H1 (cell line): ENCODE results near the gene DIDO1. TPM values are rescaled to one million over a fixed set of nuclear protein-coding genes. Genes with fewer than 3 reads are reported as not detected.

ENCODE experiments used
- CTCF ChIA-PET: fragments of 300-600 bp; sonication (Branson Sonifier 250); formaldehyde crosslinking; loops from one replicate; lab custom pipeline; 2021; ENCODE audit not compliant: partially characterized antibody; lab: Charles Lee
- POLR2A ChIA-PET: fragments of 300-600 bp; sonication (Branson Sonifier 250); formaldehyde crosslinking; loops from one replicate; lab custom pipeline; 2021; ENCODE audit warnings: inconsistent platforms; ENCODE audit not compliant: partially characterized antibody; lab: Charles Lee
- DNase-seq, 2 experiments: peaks; one replicate each; pipeline versions ENCODE4 v3.0.0 to v3.0.0-alpha.2; 2010 to 2022; ENCODE audit warnings: low spot score in 2 of 2, low read depth in 1 of 2, mixed read lengths in 1 of 2
- FAIRE-seq: peaks from 2 replicates; lab custom pipeline; 2011; peaks lifted over from hg19 to GRCh38; lab: Jason Lieb, UNC
- H2AFZ ChIP-seq: 2 replicates; pipeline ENCODE4 v1.8.1; 2012; ENCODE audit warnings: low read length, inconsistent platforms
- H2AK5ac ChIP-seq: 2 replicates; pipeline ENCODE4 v1.6.1; 2013; ENCODE audit warnings: low read depth, low read length
- H2BK120ac ChIP-seq: replicated peaks from 2 replicates; pipeline ENCODE3; 2013; ENCODE audit warnings: low read depth, low read length, inconsistent platforms
- H2BK12ac ChIP-seq: 2 replicates; pipeline ENCODE4 v1.6.1; 2013; ENCODE audit warnings: low read depth, low read length
- H2BK15ac ChIP-seq: 2 replicates; pipeline ENCODE4 v1.6.1; 2013; ENCODE audit warnings: low read length
- H2BK20ac ChIP-seq: 2 replicates; pipeline ENCODE4 v1.6.1; 2013; ENCODE audit warnings: low read length
- H2BK5ac ChIP-seq: 2 replicates; pipeline ENCODE4 v1.6.1; 2013; ENCODE audit warnings: low read depth, low read length
- H3K14ac ChIP-seq: 2 replicates; pipeline ENCODE4 v1.6.1; 2013; ENCODE audit warnings: inconsistent platforms; ENCODE audit not compliant: insufficient read length
- H3K18ac ChIP-seq: 2 replicates; pipeline ENCODE4 v1.6.1; 2013; ENCODE audit warnings: low read length; ENCODE audit errors: extremely low read depth
- H3K23ac ChIP-seq: 2 replicates; pipeline ENCODE4 v1.6.1; 2013; ENCODE audit warnings: inconsistent platforms; ENCODE audit not compliant: insufficient read length
- H3K23me2 ChIP-seq: 2 replicates; pipeline ENCODE4 v1.6.1; 2013; ENCODE audit warnings: low read depth, low read length
- H3K27ac ChIP-seq: 2 replicates; pipeline ENCODE4 v1.6.1; 2011; ENCODE audit warnings: low read depth, low read length, inconsistent platforms
- H3K27me3 ChIP-seq, 4 experiments: replicated peaks in 1 of 4; 1 replicate in 1 of 4; 2 replicates in 3 of 4; pipeline versions ENCODE4 v1.6.1 to v1.8.1; 2011 to 2013; ENCODE audit warnings: low read length in 3 of 4, mild to moderate bottlenecking in 3 of 4, inconsistent platforms in 2 of 4, mixed read lengths in 2 of 4, moderate library complexity in 1 of 4; ENCODE audit not compliant: control insufficient read depth in 3 of 4, insufficient read depth in 3 of 4; ENCODE audit errors: extremely low read depth in 1 of 4
- H3K36me3 ChIP-seq, 4 experiments: 2 replicates each; pipeline versions ENCODE4 v1.6.1 to v1.8.1; 2011 to 2013; ENCODE audit warnings: mild to moderate bottlenecking in 4 of 4, low read length in 3 of 4, moderate library complexity in 2 of 4, control low read depth in 1 of 4, inconsistent platforms in 1 of 4; ENCODE audit not compliant: insufficient read depth in 4 of 4, control insufficient read depth in 2 of 4
- H3K4ac ChIP-seq: replicated peaks from 2 replicates; pipeline ENCODE3; 2013; ENCODE audit warnings: low read length, low read depth, mixed read lengths, inconsistent platforms; ENCODE audit not compliant: insufficient read length
- H3K4me1 ChIP-seq, 4 experiments: replicated peaks in 1 of 4; 1 replicate in 1 of 4; 2 replicates in 3 of 4; pipeline versions ENCODE4 v1.6.1 to v1.8.1; 2011 to 2013; ENCODE audit warnings: low read length in 3 of 4, inconsistent platforms in 2 of 4, mixed read lengths in 1 of 4; ENCODE audit not compliant: insufficient read depth in 4 of 4, control insufficient read depth in 3 of 4
- H3K4me2 ChIP-seq, 2 experiments: 2 replicates each; pipeline versions ENCODE4 v1.6.1 to v1.8.1; 2011 to 2013; ENCODE audit warnings: low read depth in 2 of 2, low read length in 2 of 2, control low read depth in 1 of 2, inconsistent platforms in 1 of 2, mild to moderate bottlenecking in 1 of 2; ENCODE audit not compliant: insufficient read depth in 1 of 2
- H3K4me3 ChIP-seq, 4 experiments: fragments of 200-600, 300-600 bp in 1 of 4; sonication (generic), shearing (Covaris generic), sonication (Bioruptor Twin) in 1 of 4; 2 replicates each; pipeline versions ENCODE4 v1.5.1 to v1.8.1; 2011 to 2016; ENCODE audit warnings: low read length in 4 of 4, low read depth in 3 of 4, control low read depth in 2 of 4, inconsistent platforms in 2 of 4, mild to moderate bottlenecking in 2 of 4, mixed read lengths in 1 of 4, moderate library complexity in 1 of 4; ENCODE audit not compliant: insufficient read depth in 2 of 4; ENCODE audit errors: extremely low read depth in 1 of 4
- H3K56ac ChIP-seq: replicated peaks from 2 replicates; pipeline ENCODE3; 2013; ENCODE audit warnings: low read depth, mild to moderate bottlenecking, mixed read lengths, low read length, inconsistent platforms; ENCODE audit not compliant: insufficient read length
- H3K79me1 ChIP-seq: 2 replicates; pipeline ENCODE4 v1.6.1; 2013; ENCODE audit warnings: low read depth, low read length, control low read depth
- H3K79me2 ChIP-seq, 2 experiments: 2 replicates each; pipeline versions ENCODE4 v1.6.1 to v1.8.1; 2012 to 2013; ENCODE audit warnings: low read length in 2 of 2, mild to moderate bottlenecking in 2 of 2, inconsistent platforms in 1 of 2; ENCODE audit not compliant: insufficient read depth in 2 of 2, control insufficient read depth in 1 of 2
- H3K9ac ChIP-seq, 4 experiments: replicated peaks in 1 of 4; 1 replicate in 1 of 4; 2 replicates in 3 of 4; pipeline versions ENCODE4 v1.6.1 to v1.8.1; 2011 to 2013; ENCODE audit warnings: low read depth in 3 of 4, low read length in 3 of 4, control low read depth in 2 of 4, mild to moderate bottlenecking in 2 of 4, moderate library complexity in 2 of 4, inconsistent platforms in 1 of 4; ENCODE audit errors: extremely low read depth in 1 of 4
- H3K9me3 ChIP-seq, 2 experiments: 2 replicates each; pipeline versions ENCODE4 v1.6.1 to v1.8.1; 2012 to 2013; ENCODE audit warnings: mild to moderate bottlenecking in 2 of 2, moderate library complexity in 2 of 2, control low read depth in 1 of 2, inconsistent platforms in 1 of 2, low read depth in 1 of 2, low read length in 1 of 2, mixed read lengths in 1 of 2; ENCODE audit not compliant: insufficient read depth in 2 of 2
- H4K20me1 ChIP-seq, 2 experiments: replicated peaks in 1 of 2; 2 replicates each; pipeline versions ENCODE3 to v1.8.1; 2011 to 2013; ENCODE audit warnings: inconsistent platforms in 2 of 2, low read length in 2 of 2, mild to moderate bottlenecking in 1 of 2; ENCODE audit not compliant: insufficient read depth in 2 of 2, control insufficient read depth in 1 of 2
- H4K5ac ChIP-seq: 2 replicates; pipeline ENCODE4 v1.6.1; 2013; ENCODE audit warnings: low read length, low read depth, mixed read lengths, inconsistent platforms; ENCODE audit not compliant: insufficient read length
- H4K8ac ChIP-seq: 2 replicates; pipeline ENCODE4 v1.8.0; 2013; ENCODE audit warnings: mild to moderate bottlenecking, moderate library complexity, low read length, inconsistent platforms; ENCODE audit not compliant: insufficient read depth; ENCODE audit errors: extremely low read depth
- H4K91ac ChIP-seq: replicated peaks from 2 replicates; pipeline ENCODE3; 2013; ENCODE audit warnings: low read length, mixed read lengths, inconsistent platforms; ENCODE audit not compliant: insufficient read length
- E2F6 ChIP-seq: IDR thresholded peaks from 2 replicates; pipeline ENCODE4 v1.6.1; 2012; ENCODE audit warnings: inconsistent platforms
- EP300 ChIP-seq, 2 experiments: IDR thresholded peaks; 1 replicate in 1 of 2; 2 replicates in 1 of 2; pipeline ENCODE4 v1.6.1; 2011 to 2012; ENCODE audit warnings: low read depth in 2 of 2, low read length in 2 of 2, mild to moderate bottlenecking in 2 of 2, borderline replicate concordance in 1 of 2, inconsistent platforms in 1 of 2, moderate library complexity in 1 of 2
- KDM1A ChIP-seq: fragments of 200-600, 300-600 bp; sonication (generic); IDR thresholded peaks from 2 replicates; pipeline ENCODE4 v1.7.1; 2016; ENCODE audit warnings: mild to moderate bottlenecking, low read length, borderline replicate concordance
- KDM4A ChIP-seq: IDR thresholded peaks from one replicate; pipeline ENCODE4 v1.7.1; 2012; ENCODE audit warnings: low read depth, mild to moderate bottlenecking, moderate library complexity, low read length, inconsistent platforms; ENCODE audit not compliant: severe bottlenecking
- PHF8 ChIP-seq: fragments of 200-600 bp; sonication (generic); conservative IDR thresholded peaks from 2 replicates; pipeline ENCODE4 v1.7.1; 2012; ENCODE audit warnings: low read depth, mild to moderate bottlenecking, inconsistent platforms, low read length, moderate library complexity
- TAF1 ChIP-seq: IDR thresholded peaks from 2 replicates; pipeline ENCODE4 v1.6.1; 2011; ENCODE audit warnings: mild to moderate bottlenecking, low read depth, low read length
- TAF7 ChIP-seq: optimal IDR thresholded peaks from 2 replicates; pipeline ENCODE3; 2011; ENCODE audit warnings: low read depth, mild to moderate bottlenecking, inconsistent platforms, low read length, moderate library complexity, borderline replicate concordance
- TBP ChIP-seq: IDR thresholded peaks from 2 replicates; pipeline ENCODE4 v1.6.1; 2011; ENCODE audit warnings: low read depth, low read length, improper control_type of control experiment
- USF2 ChIP-seq: IDR thresholded peaks from 2 replicates; pipeline ENCODE4 v1.6.1; 2011; ENCODE audit warnings: low read length, improper control_type of control experiment
- WGBS, 2 experiments: shearing (Covaris generic) in 1 of 2; methylation state at CpG; one replicate each; pipeline versions ENCODE4 v1.1.6 to v1.1.7; 2013 to 2015; ENCODE audit warnings: low lambda C conversion rate in 2 of 2, mixed read lengths in 2 of 2, inconsistent platforms in 1 of 2, low coverage in 1 of 2, missing lambda C conversion rate in 1 of 2; ENCODE audit not compliant: insufficient replicate concordance in 2 of 2, insufficient coverage in 1 of 2, insufficient read length in 1 of 2; ENCODE audit errors: extremely low coverage in 1 of 2, missing lambda C conversion rate in 1 of 2; 5-methylcytosine and 5-hydroxymethylcytosine counted together
- polyA plus RNA-seq, 7 experiments: library from polyadenylated mRNA; depleted of rRNA in 3 of 7; stranded (reverse) in 5 of 7; unstranded in 2 of 7; fragments of >200 nt in 5 of 7; fragments of 200-250 nt in 2 of 7; gene quantifications; 1 replicate in 5 of 7; 2 replicates in 1 of 7; 4 replicates in 1 of 7; pipeline versions ENCODE4 v1.2.1 to v1.2.3, GENCODE V29; 2011 to 2013; ENCODE audit warnings: missing spikeins in 2 of 7, mixed read lengths in 2 of 7
- total RNA-seq: library from RNA; stranded (reverse); fragmentation: NEBNext Ultra II Directional; extraction: Animal tissue kit (Norgen Biotek cat#: 25700); gene quantifications from 2 replicates; pipeline ENCODE4 v1.2.1, GENCODE V29; 2021

DIDO1 gene
- total and polyA plus RNA-seq, 2 of the 8 experiments (the other 6 are each of a cell fraction or from before 2014, with no cell fraction given): 53.6 to 82.8 TPM

DNA sequence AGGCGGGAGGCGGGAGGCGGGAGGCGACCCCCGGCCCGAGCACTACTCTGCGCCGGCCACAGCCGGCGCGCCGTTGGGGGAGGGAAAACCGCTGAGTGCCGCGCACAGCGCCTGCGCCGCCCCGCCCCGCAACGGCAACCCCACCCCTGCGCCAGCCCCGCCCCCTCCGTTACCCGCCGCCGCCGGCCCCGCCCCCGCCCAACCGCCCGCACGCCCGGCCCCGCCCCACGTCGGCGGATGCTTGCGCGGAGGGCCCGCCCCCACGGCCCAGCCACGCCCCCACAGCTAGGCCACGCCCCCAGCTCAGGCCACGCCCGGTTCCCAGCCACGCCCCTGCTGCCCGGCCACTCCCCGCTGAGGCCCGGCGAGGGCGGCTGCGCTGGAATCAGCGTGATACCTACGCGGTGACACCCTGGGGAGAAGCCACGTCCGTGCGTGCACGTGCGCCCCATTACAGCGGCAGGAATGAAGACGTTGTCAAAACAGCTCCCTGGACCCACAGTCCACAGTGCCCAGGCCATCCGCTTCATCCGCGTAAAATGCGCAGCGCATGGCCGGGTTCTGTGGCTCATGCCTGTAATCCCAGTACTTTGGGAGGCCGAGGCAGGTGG lies 64.5 kb downstream of the DIDO1 start, which contains the start of gene TCFL5:
Gene TCFL5, minus strand, starts transcription at position 97 of the 611 bp plus-strand sequence. CDS start 152 bp downstream, outside the sequence.
- Histone ChIP-seq H3K23ac (no peak within 1 kb of the TSS), H4K20me1 (peaks cover 0 to 11% of the 10 kb centered on the region in 2 experiments), H3K9me3 (no peaks in the 10 kb centered on the region; a peak in 1 of 4 replicates), H3K56ac (no peak within 1 kb of the TSS), H4K8ac (peak within 1 kb of the TSS; percentile 97), H3K27me3 (peaks cover 0 to 7% (median 4%) of the 10 kb centered on the region in 4 experiments; a peak in 5 of 7 replicates), H3K4me3 (peak within 1 kb of the TSS; percentile 39 to 60 (median 52)), H3K27ac (peak within 1 kb of the TSS; percentile 57; the same call in 1 of the 2 replicates), H3K4me2 (peak within 1 kb of the TSS; percentile 72 to 95), H3K23me2 (peaks cover 8% of the 10 kb centered on the region; the same call in 1 of the 2 replicates), H3K18ac (peak within 1 kb of the TSS; percentile 96), H3K79me2 (peaks cover 0 to 14% of the 10 kb centered on the region in 2 experiments; a peak in 2 of 4 replicates), H3K4me1 (peaks cover 3 to 18% (median 13%) of the 10 kb centered on the region in 4 experiments), H2BK15ac (no peak within 1 kb of the TSS), H3K79me1 (peaks cover 5% of the 10 kb centered on the region; the same call in 1 of the 2 replicates), H3K9ac (peak within 1 kb of the TSS in 3 of 4 experiments; percentile 70 to 92 (median 80); a peak in 5 of 7 replicates), H2BK20ac (no peak within 1 kb of the TSS), H4K5ac (no peak within 1 kb of the TSS), H2BK5ac (no peak within 1 kb of the TSS; the same call in 1 of the 2 replicates), H3K36me3 (peaks cover 4 to 7% (median 6%) of the 10 kb centered on the region in 4 experiments; a peak in 6 of 8 replicates), H4K91ac (no peak within 1 kb of the TSS), H2BK12ac (no peak within 1 kb of the TSS), H2BK120ac (no peak within 1 kb of the TSS), H2AFZ (peak within 1 kb of the TSS; percentile 84; the same call in 1 of the 2 replicates), H2AK5ac (no peak within 1 kb of the TSS), H3K14ac (no peak within 1 kb of the TSS), H3K4ac (peak within 1 kb of the TSS; percentile 85)
- CTCF ChIA-PET: interaction anchor here (0.7 to 2.0 kb wide), 3 partner anchors 13 to 89 kb away, joined by 4 to 7 read pairs (median 4); no protein-coding TSS in a partner anchor
- POLR2A ChIA-PET: interaction anchor here (0.6 to 2.3 kb wide), 13 partner anchors 11 to 148 kb away, joined by 3 to 9 read pairs (median 4); partner anchors contain the start of genes COL9A3 and GID8
- DNase-seq (peak in 1 of 2 experiments; percentile 99), FAIRE-seq (no peak)
- whole genome bisulfite sequencing, 2 experiments: 37% methylated on average over 18 of the region's 70 CpGs; no CpG with 5 or more reads in 1 of the 2 experiments
- TF ChIP-seq KDM4A: no peak
- TF ChIP-seq KDM1A: 0 out of 2 replicates have a peak, but pooled peaks have one; percentile 10
- no peak for TF ChIP-seq USF2
- 0 out of 2 replicates have a peak, but pooled peaks have one; percentile 31 for TF ChIP-seq TAF1
- TF ChIP-seq E2F6: peak; percentile 74
- TF ChIP-seq TAF7: no peak
- no peak for TF ChIP-seq EP300 (IDR thresholded peaks at IDR 0.05; ENCODE audit: borderline replicate concordance in 1 of 2, low read depth in 2 of 2, low read length in 2 of 2)
- no peak for TF ChIP-seq PHF8
- no peak for TF ChIP-seq TBP
